Measurements from ENCODE around the gene PHPT1. TPM values are rescaled to one million over a fixed set of nuclear protein-coding genes. Genes with fewer than 3 reads are reported as not detected.

PHPT1 gene
- total and polyA plus RNA-seq, 2 donors (not counting 1 experiment from before 2014, with no cell fraction given): 99.6 to 190 TPM

GRCh38 chr9:136838314-136839228 lies 10.6 kb upstream of the PHPT1 start:
- Histone ChIP-seq H3K9me3 (ENCODE audit: control insufficient read depth, insufficient read depth, low read depth, low read length) (no peaks in the 10 kb centered on the region), H3K4me3 (replicated peaks in 1 of 4; ENCODE audit: control extremely low read depth in 1 of 4, insufficient read depth in 1 of 4, low read depth in 3 of 4, low read length in 4 of 4) (no peak overlapping the region), H4K20me1 (ENCODE audit: control insufficient read depth, extremely low read depth, insufficient read depth, low read length) (no peaks in the 10 kb centered on the region), H3K36me3 (ENCODE audit: control insufficient read depth, insufficient read depth, low read length) (peaks cover 12% of the 10 kb centered on the region), H2AFZ (ENCODE audit: low read length) (no peak overlapping the region), H3K79me2 (ENCODE audit: control insufficient read depth, insufficient read depth, low read length) (no peaks in the 10 kb centered on the region), H3K27ac (ENCODE audit: insufficient read depth, low read length) (no peak overlapping the region), H3K4me2 (ENCODE audit: extremely low read depth, insufficient read depth, low read length) (no peak overlapping the region), H3K27me3 (ENCODE audit: control insufficient read depth, insufficient read depth, low read length) (no peaks in the 10 kb centered on the region), H3K4me1 (ENCODE audit: control insufficient read depth, extremely low read depth, insufficient read depth, low read length) (peaks cover 10% of the 10 kb centered on the region), H3K9ac (ENCODE audit: insufficient read depth, low read length) (no peak overlapping the region)
- no peak for DNase-seq (ENCODE audit: low read depth in 2 of 2)
- TF ChIP-seq CTCF (conservative IDR thresholded peaks at IDR 0.05 in 1 of 2, IDR thresholded peaks at IDR 0.05 in 1 of 2; ENCODE audit: low read depth in 1 of 2, low read length in 2 of 2): no peak
- no peak for TF ChIP-seq EZH2 (IDR thresholded peaks at IDR 0.05; ENCODE audit: low read length, missing control alignments)

GRCh38 chr9:136839229-136840139 lies 9.7 kb upstream of the PHPT1 start:
- H3K27ac ChIP-seq (ENCODE audit: insufficient read depth, low read length): no peak overlapping the region
- H2AFZ ChIP-seq (ENCODE audit: low read length): no peak overlapping the region
- no peaks in the 10 kb centered on the region for H3K79me2 ChIP-seq (ENCODE audit: control insufficient read depth, insufficient read depth, low read length)
- no peak overlapping the region for H3K4me3 ChIP-seq (replicated peaks in 1 of 4; ENCODE audit: control extremely low read depth in 1 of 4, insufficient read depth in 1 of 4, low read depth in 3 of 4, low read length in 4 of 4)
- no peaks in the 10 kb centered on the region for H4K20me1 ChIP-seq (ENCODE audit: control insufficient read depth, extremely low read depth, insufficient read depth, low read length)
- TF ChIP-seq EZH2 (IDR thresholded peaks at IDR 0.05; ENCODE audit: low read length, missing control alignments) (no peak), CTCF (conservative IDR thresholded peaks at IDR 0.05 in 1 of 2, IDR thresholded peaks at IDR 0.05 in 1 of 2; ENCODE audit: low read depth in 1 of 2, low read length in 2 of 2) (no peak)
- H3K4me2 ChIP-seq (ENCODE audit: extremely low read depth, insufficient read depth, low read length): no peak overlapping the region
- DNase-seq (ENCODE audit: low read depth in 2 of 2): no peak
- H3K9ac ChIP-seq (ENCODE audit: insufficient read depth, low read length): no peak overlapping the region
- peaks cover 6% of the 10 kb centered on the region for H3K27me3 ChIP-seq (ENCODE audit: control insufficient read depth, insufficient read depth, low read length)
- H3K36me3 ChIP-seq (ENCODE audit: control insufficient read depth, insufficient read depth, low read length): peaks cover 12% of the 10 kb centered on the region
- H3K9me3 ChIP-seq (ENCODE audit: control insufficient read depth, insufficient read depth, low read depth, low read length): no peaks in the 10 kb centered on the region
- peaks cover 10% of the 10 kb centered on the region for H3K4me1 ChIP-seq (ENCODE audit: control insufficient read depth, extremely low read depth, insufficient read depth, low read length)
